ENCODE measurements around the gene GPC6.

DNA sequence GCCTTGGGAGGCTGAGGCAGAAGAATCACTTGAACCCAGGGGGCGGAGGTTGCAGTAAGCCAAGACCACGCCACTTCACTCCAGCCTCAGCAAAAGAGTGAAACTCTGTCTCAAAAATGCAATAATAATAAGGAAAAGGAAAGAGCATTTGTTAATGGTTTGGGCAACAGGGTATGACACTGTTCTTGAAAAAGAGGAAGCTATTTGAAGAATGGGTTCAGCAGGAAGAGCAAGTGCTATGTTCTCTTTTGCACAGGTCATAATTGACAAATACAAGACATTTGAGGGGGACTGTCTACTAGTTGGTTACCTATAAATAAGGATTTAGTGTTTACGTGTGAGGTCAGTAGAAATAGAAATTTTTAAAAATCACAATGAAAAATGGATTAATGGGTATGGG, 1034.6 kb downstream of the GPC6 start:
- TF ChIP-seq, protein P1, sequence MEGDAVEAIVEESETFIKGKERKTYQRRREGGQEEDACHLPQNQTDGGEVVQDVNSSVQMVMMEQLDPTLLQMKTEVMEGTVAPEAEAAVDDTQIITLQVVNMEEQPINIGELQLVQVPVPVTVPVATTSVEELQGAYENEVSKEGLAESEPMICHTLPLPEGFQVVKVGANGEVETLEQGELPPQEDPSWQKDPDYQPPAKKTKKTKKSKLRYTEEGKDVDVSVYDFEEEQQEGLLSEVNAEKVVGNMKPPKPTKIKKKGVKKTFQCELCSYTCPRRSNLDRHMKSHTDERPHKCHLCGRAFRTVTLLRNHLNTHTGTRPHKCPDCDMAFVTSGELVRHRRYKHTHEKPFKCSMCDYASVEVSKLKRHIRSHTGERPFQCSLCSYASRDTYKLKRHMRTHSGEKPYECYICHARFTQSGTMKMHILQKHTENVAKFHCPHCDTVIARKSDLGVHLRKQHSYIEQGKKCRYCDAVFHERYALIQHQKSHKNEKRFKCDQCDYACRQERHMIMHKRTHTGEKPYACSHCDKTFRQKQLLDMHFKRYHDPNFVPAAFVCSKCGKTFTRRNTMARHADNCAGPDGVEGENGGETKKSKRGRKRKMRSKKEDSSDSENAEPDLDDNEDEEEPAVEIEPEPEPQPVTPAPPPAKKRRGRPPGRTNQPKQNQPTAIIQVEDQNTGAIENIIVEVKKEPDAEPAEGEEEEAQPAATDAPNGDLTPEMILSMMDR (IDR thresholded peaks at IDR 0.05) = no peak
- no peak for TF ChIP-seq TCF12 (IDR thresholded peaks at IDR 0.05)
- no peak for TF ChIP-seq FOXM1 (IDR thresholded peaks at IDR 0.05; ENCODE audit: low read depth)
- TF ChIP-seq, protein P2, sequence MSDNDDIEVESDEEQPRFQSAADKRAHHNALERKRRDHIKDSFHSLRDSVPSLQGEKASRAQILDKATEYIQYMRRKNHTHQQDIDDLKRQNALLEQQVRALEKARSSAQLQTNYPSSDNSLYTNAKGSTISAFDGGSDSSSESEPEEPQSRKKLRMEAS (IDR thresholded peaks at IDR 0.05; ENCODE audit: low read depth) = no peak
- no peak for TF ChIP-seq RXRA (IDR thresholded peaks at IDR 0.05; ENCODE audit: borderline replicate concordance, low read depth)
- no peak for TF ChIP-seq EZH2phosphoT487 (IDR thresholded peaks at IDR 0.05; ENCODE audit: borderline replicate concordance, low read depth)
- TF ChIP-seq, protein P3, sequence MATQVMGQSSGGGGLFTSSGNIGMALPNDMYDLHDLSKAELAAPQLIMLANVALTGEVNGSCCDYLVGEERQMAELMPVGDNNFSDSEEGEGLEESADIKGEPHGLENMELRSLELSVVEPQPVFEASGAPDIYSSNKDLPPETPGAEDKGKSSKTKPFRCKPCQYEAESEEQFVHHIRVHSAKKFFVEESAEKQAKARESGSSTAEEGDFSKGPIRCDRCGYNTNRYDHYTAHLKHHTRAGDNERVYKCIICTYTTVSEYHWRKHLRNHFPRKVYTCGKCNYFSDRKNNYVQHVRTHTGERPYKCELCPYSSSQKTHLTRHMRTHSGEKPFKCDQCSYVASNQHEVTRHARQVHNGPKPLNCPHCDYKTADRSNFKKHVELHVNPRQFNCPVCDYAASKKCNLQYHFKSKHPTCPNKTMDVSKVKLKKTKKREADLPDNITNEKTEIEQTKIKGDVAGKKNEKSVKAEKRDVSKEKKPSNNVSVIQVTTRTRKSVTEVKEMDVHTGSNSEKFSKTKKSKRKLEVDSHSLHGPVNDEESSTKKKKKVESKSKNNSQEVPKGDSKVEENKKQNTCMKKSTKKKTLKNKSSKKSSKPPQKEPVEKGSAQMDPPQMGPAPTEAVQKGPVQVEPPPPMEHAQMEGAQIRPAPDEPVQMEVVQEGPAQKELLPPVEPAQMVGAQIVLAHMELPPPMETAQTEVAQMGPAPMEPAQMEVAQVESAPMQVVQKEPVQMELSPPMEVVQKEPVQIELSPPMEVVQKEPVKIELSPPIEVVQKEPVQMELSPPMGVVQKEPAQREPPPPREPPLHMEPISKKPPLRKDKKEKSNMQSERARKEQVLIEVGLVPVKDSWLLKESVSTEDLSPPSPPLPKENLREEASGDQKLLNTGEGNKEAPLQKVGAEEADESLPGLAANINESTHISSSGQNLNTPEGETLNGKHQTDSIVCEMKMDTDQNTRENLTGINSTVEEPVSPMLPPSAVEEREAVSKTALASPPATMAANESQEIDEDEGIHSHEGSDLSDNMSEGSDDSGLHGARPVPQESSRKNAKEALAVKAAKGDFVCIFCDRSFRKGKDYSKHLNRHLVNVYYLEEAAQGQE (IDR thresholded peaks at IDR 0.05; ENCODE audit: low read depth, low read length) = no peak
- TF ChIP-seq MXI1 (IDR thresholded peaks at IDR 0.05; ENCODE audit: low read depth, low read length) = no peak
- TF ChIP-seq SMC3 (IDR thresholded peaks at IDR 0.05; ENCODE audit: low read depth, low read length) = no peak
- no peak for TF ChIP-seq EP300 (IDR thresholded peaks at IDR 0.05; ENCODE audit: borderline replicate concordance in 1 of 2, low read depth in 1 of 2, low read length in 1 of 2)
- TF ChIP-seq, protein P4, sequence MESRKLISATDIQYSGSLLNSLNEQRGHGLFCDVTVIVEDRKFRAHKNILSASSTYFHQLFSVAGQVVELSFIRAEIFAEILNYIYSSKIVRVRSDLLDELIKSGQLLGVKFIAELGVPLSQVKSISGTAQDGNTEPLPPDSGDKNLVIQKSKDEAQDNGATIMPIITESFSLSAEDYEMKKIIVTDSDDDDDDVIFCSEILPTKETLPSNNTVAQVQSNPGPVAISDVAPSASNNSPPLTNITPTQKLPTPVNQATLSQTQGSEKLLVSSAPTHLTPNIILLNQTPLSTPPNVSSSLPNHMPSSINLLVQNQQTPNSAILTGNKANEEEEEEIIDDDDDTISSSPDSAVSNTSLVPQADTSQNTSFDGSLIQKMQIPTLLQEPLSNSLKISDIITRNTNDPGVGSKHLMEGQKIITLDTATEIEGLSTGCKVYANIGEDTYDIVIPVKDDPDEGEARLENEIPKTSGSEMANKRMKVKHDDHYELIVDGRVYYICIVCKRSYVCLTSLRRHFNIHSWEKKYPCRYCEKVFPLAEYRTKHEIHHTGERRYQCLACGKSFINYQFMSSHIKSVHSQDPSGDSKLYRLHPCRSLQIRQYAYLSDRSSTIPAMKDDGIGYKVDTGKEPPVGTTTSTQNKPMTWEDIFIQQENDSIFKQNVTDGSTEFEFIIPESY (IDR thresholded peaks at IDR 0.05; ENCODE audit: borderline replicate concordance, low read depth) = no peak
- no peak for TF ChIP-seq YY1 (IDR thresholded peaks at IDR 0.05; ENCODE audit: low read depth)
